ENCODE data around the gene KLC1.
A peak's percentile ranks its signal among the peaks of the same experiment; 100 is the strongest.
"Not testable (repeated sequence)": the region's sequence is repeated elsewhere in the genome, so short reads cannot be mapped to it uniquely, and the experiment has no call there.

The KLC1 gene

DNA sequence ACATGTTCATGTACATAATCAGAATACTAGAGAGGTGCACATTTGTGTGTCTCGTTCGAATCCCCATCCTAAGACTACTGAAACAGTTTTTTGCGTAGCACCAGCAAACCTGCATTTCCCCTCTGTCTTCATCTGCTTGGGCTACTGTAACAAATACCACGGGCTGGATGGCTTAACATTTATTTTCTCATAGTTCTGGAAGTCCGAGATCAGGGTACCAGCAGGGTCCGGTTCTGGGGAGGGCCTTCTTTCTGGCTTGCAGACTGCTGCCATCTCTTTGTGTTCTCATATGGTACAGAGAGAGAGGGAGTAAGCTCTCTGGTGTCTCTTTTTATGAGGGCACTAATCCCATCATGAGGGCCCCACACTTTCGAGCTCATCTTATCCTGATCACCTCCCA, 30.6 kb downstream of the KLC1 start:
- no peak for DNase-seq

DNA sequence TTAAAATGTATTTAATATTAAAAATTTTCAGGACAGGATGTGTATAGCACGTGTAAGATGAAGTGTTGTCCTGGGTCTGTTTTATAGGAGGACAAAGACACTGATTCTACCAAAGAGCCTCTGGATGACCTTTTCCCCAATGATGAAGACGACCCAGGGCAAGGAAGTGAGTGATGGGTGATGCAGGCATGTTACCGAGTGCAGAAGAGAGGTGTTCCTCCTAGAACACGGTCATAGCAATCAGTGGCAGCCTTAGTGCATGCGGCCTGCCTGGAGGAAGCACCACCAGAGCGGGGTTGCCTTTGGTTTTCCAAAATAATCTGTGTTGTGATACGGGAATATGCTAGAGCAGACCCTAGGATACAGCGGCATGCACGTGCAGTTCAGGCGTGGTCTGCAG, 33.0 kb downstream of the KLC1 start:
- DNase-seq = no peak

DNA sequence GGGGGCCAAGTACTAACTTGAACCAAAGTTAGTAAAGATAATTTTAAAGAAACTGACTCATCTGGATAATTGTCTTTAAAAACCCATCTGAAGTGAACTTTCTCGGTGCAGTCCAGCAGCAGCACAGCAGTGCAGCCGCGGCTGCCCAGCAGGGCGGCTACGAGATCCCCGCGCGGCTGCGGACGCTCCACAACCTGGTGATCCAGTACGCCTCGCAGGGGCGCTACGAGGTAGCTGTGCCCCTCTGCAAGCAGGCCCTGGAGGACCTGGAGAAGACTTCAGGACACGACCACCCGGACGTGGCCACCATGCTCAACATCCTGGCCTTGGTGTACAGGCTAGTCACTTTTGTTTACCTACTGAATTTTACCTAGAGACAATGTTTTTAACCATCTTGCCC, 33.6 kb downstream of the KLC1 start:
- no peak for DNase-seq

DNA sequence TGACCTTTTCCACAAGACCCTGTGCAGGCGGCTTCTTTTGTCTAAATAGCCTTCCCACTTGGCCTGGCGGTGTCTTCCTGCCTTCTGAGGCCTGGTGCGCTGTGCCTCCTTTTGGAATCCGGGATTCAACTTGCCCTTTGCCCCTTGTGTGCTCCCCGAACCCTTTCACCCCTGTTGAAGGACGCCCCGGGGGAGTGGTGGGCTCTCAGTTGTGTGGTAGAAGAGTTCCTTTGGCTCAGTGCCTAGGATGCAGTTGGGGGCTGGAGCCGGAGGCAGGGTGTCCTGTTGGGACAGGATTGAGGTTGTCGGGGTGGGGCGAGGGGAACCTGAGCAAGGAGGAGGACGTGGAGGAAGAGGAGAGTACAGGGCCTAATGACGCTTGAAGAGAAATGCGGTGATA, 34.5 kb downstream of the KLC1 start:
- DNase-seq = no peak

DNA sequence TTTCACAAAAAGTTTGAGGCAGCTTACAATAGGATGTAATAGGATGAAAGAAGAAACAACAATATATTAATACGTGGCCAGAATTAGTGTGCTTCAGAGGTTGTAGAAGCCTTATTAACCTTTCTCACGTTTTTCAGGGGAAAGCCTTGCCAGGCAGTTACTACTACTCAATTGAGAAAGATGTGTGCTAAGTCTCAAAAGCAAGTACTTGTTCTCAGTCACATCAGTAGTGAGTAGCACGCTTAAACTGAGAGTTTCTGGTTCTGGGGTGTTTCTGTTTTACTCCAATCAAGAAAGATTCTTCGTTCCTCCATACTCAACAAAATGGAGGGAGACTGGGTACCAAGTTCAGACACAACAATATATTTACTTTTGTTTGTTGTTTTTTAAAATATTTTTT, 38.7 kb downstream of the KLC1 start:
- DNase-seq = no peak

DNA sequence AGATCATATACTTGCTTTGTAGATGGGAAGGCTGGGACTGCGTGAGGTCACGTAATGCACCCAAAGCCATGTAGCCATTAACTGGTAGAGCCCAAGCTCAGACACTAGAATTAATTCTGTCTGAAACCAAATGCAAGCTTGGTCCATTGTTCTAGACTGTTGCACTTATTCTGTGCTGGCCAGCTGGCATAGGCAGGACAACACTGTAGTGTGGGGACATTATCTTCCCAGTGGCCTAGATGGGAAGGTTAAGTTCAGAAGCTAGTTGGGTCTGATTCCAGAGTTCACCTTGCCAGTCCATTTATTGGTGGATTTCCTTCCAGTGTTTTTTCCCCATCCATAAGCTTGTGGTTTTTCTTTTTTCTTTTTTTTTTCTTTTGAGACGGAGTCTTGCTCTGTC, 39.1 kb downstream of the KLC1 start:
- DNase-seq = no peak

DNA sequence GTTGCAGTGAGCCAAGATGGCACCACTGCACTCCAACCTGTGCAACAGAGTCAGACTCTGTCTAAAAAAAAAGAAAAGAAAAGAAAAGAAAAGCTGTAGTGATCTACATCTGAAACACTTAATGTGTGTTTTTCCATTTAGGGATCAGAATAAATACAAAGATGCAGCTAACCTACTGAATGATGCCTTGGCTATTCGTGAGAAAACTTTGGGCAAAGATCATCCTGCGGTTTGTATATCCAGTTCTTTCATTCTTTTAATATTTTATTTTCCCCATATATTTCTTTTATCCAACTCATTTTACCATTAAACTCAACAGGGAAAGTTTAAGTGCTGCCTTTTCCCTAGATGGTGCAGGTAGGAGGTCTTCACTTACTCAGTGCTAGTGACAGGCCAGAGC, 40.4 kb downstream of the KLC1 start:
- no peak for DNase-seq

DNA sequence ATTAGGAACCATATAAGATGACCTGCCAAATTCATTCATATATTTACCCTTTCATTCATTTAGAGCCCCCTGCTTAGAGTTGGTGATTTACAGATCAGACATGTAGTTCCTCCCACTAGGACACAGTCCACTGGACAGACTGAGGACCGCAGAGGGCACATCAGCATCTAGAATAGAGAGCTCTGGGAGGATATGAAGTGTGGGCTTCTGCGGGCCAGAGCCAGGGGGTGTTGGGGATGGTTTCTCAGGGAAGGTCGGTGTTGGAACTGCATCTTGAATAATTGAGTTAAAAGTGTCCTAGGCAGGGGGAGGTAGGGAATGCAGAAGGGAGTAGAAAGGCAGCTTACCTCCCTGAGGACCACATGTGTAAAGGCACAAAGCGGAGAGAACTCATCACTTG, 42.9 kb downstream of the KLC1 start:
- no peak for DNase-seq

DNA sequence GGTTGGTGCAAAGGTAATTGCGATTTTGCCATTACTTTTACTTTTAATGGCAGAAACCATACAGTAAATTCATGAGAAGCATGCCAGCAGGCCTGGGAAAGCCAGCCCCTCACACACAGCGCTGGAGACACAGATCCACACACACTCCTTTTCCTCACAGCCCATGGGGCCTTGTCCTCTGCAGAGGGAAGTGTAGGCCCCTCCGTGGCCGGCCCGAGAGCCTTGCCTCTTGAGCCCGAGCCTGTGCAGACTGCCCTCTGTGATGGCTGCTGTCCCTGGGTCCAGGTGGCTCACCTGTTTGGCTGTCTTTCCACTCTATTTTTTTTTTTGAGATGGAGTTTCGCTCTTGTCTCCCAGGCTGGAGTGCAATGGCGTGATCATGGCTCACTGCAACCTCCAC, 46.9 kb downstream of the KLC1 start:
- DNase-seq = no peak

DNA sequence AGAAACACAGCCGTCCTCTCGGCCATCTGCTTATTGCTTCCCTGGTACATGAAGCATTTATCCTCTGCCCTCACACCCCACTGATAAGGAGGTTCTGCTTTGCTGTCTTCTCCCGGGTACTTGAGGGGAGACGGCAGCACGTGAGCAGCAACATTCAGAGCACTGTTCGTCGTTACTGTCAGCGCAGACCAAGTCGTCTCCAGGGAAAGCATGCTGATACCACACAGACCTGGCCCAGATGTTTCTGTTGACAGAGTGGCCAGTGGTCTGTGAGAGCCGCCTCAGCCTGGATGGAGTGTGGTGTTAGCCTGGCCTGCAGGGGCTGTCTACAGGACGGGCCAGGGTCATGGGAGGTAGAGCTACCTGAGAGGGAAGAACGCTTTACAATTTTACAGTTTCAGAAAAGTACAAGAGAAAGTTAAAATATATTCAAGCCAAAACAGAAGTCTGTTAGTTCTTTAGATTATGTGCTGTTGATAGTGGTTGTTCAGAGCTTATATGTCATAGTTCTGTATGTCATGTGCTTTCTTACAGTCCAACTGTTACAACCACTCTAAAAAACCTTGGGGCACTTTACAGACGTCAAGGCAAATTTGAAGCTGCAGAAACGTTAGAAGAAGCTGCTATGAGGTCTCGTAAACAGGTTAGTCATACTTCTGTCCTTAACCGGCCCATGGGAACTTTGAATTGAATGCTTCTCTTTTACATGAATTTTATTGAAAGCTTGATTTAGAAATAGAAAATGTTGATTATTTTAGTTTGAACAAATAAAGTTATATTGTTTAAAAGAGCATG, 48.1 kb downstream of the KLC1 start:
- no peak for DNase-seq

DNA sequence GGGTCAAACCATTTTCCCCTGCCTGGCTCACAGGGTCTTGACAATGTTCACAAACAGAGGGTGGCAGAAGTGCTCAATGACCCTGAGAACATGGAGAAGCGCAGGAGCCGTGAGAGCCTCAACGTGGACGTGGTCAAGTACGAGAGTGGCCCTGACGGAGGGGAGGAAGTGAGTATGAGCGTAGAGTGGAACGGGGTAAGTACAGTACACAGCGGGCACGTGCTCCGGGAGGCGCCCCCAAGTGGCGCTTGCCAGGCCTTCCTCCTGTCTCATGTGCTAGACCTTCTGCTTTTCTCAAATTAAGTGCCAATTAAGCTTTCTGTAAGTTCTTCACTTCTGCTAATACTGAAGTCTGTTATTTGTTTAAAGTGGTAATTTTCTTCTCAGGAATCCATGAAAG, 50.3 kb downstream of the KLC1 start:
- peak in 1 of 5 donors; percentile 20 for DNase-seq

DNA sequence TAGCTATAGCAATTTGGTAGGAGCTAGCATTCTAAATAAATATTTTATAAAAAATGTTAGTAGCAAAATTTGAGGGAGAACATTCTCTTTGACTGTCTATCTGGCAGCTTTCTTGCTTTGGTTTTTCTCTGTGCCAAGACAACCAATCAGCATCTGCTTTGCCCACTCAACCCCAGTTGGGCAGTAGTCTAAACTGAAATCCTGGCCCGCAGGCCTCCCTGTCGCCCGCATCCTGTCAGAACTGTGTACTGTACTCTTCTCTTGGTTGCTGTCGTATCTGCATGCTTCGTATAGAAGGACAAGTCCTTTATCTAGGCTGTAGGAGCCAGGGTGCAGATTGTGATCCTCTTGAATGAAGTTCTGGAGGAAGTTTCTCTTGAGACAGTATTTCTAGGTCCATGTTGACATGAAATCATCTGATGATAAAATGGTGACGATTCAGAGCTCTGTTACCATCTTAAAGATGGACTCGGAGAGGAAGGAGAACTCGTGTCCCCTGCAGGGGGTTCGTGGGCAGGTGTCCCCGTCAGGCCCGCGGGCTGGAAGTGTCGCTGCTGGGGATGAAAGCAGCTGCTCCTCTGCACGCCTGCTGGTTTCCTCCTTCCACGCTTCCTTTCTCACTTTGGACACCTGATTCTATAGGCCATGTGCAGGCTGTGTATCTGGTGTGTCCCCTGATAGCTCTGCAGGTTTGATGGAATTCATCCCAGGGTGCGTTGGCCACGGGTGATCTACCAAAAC, 51.6 kb downstream of the KLC1 start:
- DNase-seq = no peak

DNA sequence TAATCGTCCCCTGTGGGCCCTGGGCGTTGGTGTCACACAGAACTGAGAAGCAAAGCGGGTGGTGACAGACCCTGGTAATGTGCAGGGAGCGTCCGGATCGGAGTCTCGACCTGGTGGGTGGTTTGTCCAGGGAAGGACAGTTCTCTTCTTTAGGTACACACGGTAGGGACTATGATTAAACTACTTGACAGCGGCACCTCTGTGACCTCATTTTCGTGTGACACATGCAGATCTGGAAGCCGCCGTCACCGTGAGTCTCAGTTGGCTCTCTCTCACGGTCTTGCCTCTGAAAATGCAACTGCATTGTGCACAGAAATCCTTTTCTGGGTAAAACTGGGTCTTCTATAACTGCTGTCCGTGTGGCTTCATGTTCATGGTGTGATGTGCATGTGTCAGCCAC, 54.1 kb downstream of the KLC1 start:
- DNase-seq = no peak

DNA sequence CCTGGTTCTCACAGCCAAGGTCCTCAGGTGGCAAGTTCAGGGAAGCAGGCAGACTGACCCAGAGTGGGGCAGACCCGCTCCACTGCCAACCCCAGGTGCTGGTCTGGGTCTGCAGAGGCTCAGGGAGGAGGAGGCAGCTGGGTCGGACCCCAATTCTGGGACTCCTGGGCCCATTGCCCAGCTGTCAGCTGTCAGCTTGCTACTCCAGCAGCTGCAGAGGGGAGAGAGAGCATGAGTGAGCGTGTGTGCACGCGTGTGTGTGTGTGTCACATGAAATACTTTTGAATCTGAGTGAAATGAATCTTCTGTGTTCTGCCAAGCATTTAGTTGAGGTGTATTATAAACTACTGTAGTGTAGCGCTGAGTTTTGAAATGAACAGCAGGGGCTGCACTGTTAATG, 55.5 kb downstream of the KLC1 start:
- DNase-seq = no peak

DNA sequence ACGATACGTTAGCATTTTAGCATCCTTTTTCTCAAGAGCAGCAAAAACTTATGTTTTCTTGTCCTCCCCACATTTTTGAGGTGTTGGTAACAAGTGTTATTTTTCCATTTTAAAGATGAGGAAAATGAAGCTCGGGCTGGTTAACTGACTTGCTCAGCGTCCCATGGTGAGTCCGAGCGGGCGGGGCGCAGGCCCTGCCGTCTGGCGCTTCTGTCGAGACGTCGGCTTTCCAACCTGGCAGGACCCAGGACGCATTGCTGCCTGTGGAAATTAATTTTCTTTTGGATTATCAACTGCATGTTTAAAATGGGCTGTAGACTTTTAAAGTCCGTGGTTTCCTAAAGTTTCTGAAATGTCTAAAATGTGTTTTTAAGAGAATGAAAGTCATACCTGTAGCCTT, 55.9 kb downstream of the KLC1 start:
- no peak for DNase-seq

DNA sequence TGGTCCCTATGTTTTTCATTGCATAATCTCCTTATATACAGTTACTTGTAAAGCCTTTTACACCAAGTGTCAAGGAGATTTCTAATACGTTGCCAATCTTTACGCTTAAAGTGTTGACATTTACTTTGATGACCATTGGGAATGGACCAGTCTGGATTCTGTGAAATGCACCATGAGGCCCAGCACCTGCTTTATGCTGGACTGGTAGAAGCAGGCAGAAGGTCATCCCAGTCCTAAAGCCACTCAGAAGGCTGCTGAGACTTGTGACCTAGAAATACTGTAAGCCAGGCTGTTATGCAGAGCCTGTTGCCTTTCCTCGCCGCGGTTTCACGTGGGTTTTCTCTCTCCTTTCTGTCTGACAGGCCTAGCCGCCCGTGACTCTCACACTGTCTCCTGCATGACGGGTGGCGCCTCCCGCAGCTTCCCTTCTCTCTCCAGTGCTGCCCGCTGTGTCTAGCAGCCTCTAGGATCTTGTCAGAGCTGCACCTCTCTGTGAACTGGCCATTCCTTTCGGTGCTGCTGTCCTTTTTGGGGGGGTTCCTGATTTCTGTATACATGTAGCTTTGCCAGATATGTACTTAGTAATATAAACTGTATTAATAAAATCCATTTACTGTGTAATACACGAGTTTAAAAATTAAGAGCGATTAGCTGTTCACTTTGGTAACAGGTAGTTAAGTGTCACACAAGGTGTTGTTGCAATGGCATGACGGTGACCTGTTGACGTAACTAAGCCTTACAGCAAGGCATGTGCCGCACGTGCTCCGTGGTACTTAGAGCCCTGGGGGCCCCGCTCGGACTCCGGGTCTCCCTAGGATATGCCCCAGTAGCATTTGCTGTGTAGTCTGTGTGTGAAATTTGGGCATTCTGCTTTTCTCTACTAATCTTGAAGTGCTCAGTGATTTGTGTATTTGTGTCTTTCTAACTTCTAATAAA, 56.5 kb downstream of the KLC1 start:
- DNase-seq = no peak

DNA sequence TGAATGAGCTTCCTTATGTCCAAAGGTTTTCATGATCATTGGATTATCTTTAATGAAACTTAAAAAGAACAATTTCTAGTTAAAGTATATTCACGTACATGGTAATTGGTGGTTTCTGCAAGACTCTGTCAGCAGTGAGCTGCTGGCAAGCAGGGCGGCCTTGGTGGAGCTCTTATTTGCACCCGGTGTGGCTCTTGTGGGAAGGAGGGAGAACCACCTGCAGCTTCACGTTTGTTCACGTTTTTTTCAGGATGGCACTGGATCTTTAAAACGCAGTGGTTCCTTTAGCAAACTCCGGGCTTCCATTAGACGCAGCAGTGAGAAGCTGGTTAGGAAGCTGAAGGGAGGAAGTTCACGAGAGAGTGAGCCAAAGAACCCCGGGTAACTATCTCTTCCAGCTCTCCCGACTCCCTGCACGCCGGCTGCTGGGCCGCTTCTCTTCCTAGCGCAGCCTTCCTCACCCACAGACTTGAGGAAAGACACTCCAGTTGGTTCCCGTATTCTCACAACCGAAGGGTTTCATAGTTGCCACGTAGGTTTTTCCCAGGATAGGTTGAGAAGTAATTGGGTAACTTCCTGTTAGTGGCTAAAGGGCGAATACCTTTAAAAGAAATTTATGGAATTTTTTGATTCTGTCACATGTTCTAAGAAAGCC, 57.9 kb downstream of the KLC1 start:
- no peak for DNase-seq

DNA sequence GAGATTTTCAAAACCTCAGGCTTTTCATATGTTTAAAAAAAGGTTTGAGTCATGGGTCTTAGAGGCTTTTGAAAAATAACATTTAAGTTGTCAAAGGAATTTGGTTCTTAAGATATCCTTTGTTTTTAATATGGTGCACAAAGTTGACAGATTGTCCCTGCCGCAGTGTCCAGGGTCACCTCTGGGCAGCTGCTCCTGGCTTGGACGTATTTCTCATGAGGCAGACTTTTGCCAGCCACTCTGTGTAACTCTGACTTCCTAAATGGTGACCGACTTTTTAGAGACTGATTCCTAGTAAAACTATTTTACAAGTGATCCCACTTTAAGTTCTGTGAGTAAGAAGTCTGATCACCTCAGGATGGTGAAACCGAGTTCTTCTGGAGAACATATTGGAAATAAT, 58.7 kb downstream of the KLC1 start:
- DNase-seq = no peak

DNA sequence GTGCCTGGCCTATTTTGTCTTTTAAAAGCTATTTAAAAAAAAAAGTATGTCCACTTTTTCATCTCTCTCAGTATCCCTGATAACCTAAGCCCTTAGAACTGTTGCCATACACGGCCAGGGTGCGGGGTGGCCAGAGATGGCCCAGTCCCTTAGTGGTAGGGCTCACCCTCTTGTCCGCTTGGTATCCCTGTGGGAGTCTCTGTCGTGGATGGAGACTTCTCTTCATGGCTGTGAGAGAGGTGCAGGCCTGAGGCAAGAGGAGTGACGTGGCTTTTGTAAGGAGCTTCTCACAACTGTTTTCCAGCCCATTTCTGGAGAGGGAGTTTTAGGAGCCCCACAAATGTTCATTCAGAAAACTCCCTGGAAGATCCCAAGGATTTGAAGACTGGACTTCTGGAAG, 59.4 kb downstream of the KLC1 start:
- no peak for DNase-seq

DNA sequence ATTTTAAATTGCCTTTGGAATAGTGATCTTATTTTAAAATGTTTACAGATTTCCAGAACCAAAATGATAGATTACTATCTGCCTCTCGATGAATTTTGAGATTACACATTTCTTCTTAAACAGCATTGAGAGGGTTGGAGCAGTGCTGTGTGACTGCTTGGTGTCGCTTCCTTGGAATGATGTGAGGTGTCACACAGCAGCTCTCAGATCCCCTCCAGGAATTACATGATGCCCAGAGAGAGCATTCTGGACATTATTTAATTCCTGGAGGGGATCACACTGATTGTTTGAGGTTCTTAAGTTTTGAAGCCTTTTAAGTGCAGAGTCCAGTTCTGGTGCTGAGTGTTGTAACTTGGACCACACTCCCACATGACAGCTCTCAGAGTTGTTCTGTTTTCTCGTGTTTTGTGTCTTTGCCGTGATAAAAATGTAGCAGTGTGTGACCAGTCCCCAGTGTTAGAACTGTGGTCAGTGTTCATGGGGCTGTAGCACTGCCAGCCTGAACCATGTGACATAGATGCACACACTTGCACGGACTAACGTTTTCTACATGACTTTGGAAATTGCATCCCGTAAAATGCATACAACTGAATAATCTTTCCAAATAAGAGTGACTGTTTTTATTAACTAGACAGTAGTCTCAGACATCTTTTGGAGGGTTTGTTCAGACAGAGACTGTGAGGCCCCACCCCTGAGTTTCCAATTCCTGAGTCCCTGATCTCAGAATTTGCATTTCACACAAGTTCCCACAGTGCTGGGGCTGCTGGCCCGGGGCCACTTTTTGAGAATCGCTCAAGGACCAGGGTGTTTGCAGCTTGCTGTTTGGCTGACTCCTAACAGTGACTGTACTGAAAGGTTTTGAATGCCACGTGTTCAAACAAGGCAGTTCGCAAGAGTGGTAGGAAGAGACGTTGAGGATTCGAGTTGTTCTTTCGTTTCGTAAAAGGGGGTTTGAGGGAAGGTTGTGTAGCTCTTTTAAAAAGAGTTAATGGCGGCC, 60.2 kb downstream of the KLC1 start:
- DNase-seq = no peak

DNA sequence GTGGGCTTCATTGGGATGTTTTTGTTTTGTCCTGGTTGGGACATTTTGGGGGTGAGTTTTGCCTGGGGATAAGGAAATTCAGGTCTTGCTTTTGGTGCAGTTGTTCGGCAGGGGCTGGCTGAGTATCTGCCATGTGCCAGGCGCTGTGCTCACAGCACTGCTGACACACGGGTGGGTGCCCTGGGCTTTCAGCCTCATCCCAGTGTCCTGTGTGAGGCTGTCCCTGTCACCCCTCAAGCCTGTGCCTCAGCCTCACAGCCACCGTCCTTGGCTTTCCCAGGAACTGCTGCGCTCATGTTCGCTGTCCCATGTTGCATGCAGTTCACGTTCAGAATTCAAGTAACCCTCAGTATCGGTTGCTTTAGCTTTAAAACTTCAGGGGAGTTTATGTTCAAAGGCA, 61.3 kb downstream of the KLC1 start:
- no peak for DNase-seq

DNA sequence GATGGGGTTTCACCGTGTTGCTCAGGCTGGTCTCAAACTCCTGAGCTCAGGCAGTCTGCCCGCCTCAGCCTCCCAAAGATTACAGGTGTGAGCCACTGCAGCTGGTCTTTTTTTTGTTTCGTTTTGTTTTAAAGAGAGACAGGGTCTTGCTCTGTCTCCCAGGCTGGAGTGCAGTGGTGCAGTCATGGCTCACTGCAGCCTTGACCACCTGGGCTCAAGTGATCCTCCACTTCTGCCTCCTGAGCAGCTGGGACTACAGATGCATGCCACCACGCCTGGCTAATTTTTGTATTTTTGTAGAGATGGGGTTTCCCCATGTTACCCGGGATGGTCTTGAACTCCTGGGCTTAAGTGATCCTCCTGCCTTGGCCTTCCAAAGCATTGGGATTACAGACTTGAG, 62.6 kb downstream of the KLC1 start:
- not testable (repeated sequence) for DNase-seq
